ENCODE results near the gene CAPN10.

The CAPN10 gene

GRCh38 chr2:240563951-240564560 is 22.5 kb upstream of the CAPN10 start:
- no peak for DNase-seq

DNA sequence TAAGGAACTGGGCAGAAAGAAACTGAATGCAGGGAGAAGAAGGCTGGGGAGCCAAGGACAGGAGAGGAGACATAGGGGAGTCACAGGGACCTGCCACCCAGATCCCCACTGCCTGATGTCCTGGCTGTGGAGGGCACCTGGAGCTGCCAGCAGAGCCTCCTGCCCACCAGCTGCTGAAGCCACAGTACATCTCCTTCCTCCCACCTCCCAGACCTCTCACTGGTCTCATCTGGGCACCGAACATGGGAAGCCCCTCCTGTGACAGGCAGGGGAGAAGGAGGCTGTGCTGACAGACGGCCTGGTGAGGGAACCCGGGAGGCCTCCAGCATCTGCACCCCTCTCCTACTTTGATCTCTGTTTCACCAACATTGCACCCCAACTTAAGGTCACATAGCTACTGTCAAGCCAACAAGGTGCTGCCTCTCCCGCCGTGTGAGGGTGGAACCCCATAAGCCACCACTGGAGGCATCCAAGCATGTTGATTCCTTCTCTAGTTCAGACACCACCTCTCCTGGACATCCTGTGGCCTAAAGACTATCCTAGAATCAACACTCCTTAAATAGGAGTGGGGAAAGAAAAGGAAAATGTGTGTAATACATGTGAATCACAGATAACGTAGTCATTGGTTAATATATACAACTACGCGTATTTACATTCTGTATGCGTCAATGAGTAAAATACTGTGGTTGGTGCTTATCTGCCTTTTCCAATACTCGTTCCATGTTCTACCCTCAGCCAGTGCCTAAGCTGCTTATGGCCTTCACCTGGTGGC is 21.8 kb upstream of the CAPN10 start:
- DNase-seq, result peak; percentile 56

DNA sequence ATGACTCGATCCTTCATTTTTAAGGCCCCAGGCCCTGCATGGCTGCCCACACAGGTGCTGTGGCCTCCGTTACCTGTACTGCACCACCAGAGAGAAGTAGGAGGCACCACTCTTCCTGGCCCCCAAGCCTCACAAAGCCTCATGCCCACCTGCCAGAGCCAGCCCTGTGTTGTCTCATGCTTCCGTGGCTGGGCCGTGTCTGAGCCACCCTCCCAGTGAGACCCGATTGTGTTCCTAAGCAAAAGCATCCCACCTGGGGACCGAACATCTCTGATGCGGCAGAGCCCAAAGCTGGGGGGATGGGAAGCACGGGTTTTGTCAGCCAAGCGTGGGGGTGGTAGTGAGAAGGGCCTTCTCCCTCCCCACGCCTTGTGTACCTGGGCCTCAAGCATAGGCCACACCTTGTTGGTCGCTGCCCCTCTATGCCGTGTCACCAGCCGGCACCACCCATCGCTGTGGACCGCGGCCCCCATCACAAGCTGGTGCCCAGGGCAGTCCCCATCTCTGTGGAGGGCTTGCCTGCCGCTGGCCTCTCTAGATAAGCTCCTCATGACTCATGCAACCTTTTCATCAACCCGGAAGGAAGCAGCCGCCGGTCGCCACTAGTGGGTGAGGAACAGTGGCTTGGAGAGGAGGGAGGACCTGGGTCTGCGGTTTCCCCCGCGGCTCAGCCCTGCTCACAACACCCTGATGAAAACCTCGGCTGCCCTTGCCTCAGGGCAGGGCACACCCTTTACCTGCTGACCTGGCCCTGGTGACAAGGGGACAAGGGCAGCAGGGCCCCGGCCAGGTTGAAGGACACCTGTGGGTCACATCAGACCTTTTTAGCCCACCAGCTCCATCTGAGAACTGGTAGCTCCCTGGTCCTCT is 21.0 kb upstream of the CAPN10 start:
- peak; percentile 93 for DNase-seq

- peak; percentile 95 for DNase-seq
Observed at GRCh38 chr2:240566203-240567136, 20.1 kb upstream of the CAPN10 start.

DNA sequence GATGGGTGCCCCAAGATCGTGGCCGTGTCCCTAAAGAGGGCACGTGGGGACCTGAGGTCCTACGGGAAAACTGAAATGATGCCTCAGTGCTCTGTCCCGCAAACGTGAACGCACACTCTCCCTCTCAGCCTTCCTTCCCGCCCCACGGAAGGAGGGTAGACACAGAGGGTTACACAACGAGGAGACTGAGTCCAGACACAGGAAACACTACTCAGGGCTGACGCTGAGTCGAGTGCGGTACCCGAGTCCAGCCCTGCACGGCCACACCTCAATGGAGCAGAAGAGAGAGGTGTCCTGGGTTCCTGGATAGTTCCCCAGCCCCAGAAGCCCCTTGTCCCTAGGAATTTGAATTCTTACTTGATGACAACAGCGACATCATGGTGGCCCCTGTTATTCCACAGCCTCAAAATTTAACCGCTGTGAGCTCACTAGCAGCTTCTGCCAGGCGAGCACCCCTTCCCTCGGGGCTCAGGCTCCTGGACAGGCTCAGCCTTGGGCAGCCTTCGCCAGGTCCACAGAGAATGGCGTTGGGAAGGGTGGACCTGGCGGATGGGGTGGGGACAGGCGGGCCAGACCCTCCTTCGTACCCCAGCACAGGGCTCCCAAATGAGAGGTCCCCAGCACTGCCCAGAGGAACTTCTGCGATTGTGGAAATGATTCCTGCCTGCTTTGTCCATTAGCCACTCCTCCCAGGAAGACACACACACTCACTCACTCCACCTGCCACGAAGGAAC is 19.2 kb upstream of the CAPN10 start:
- no peak for DNase-seq

- DNase-seq, result peak; percentile 39
Observed at GRCh38 chr2:240567872-240568677, 18.5 kb upstream of the CAPN10 start, which contains the start of gene RNPEPL1. RNPEPL1 (plus strand) TSS chr2:240568484; CDS start chr2:240568587, 103 bp downstream.

- no peak for DNase-seq
Observed at GRCh38 chr2:240568678-240569522, 17.6 kb upstream of the CAPN10 start.

DNA sequence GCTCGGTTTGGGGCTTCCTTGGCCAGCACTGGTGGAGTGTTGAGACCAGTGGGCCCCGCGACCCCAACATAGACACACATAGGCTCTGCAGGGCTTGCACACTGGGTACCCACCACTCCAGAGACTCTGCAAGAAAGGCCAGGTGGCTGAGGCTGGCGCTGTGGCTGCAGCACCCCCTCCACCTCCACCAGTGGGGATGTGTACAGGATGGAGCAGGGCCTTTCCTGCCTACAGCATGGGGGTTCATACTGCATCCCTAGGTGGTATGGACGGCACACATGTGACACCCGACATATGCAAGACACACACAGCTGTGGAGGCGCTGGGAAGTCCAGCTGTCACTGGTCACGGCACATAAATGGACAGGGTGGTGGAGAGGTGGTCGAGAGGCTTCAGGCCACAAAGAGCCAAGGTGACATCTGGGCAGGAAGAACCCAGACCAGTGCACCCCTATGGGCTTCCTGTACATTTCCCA is 17.0 kb upstream of the CAPN10 start:
- DNase-seq, result no peak

DNA sequence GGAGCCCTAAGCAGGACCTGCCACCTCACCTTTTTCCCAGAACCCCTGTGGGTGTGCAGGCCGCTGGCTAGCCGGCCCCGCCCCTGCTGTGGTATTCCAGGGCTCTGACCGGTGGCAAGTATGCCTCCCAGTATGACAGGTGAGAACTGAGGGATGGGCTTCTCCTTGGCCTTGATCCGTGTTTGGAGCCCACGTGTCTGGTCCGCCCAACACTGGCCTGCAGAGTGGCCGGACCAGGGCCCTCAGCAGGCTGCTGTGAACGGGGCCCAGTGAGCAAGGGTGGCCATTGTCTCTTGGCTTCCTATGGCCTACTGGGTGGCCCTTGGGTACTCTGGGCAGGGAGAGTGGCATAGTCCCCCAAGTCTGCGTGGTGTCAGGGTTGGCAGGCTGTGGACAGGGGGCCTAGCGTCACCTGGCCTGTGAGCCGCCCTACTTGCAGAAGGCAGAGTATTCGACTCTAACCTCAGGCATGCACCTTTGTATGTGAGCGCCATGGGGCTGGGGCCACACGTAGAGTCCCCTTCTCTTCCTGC is 16.5 kb upstream of the CAPN10 start:
- no peak for DNase-seq

- no peak for DNase-seq
Observed at GRCh38 chr2:240570531-240571313, 15.8 kb upstream of the CAPN10 start.

GRCh38 chr2:240571314-240571973 is 15.1 kb upstream of the CAPN10 start:
- DNase-seq, result no peak

- no peak for DNase-seq
Observed at GRCh38 chr2:240572141-240573031, 14.1 kb upstream of the CAPN10 start.

DNA sequence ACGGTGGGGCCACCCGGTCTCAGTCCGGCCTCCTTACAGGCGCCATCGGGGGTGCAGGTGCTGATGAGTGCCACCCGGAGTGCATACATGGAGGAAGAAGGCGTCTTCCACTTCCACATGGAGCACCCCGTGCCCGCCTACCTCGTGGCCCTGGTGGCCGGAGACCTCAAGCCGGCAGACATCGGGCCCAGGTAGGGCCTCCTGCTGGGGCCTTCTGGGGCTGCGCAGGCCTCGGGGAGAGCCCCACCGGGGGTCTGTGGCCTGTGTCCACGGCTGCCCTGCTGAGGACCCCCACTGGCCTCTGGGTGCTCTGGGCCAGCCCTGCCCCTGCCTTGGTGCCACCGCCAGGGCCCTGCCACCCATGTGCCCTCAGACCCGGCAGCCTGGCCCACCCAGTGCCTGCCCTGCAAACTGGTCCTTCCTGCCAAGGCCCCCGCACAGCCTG is 13.4 kb upstream of the CAPN10 start:
- DNase-seq, result no peak

GRCh38 chr2:240573516-240574385 is 12.8 kb upstream of the CAPN10 start:
- DNase-seq, result no peak

- no peak for DNase-seq
Observed at GRCh38 chr2:240574386-240575100, 12.0 kb upstream of the CAPN10 start.

All from stimulated activated CD4-positive, alpha-beta T cell treated with anti-CD3 and anti-CD28 coated beads, Interleukin-1b, Interleukin-23, amount 100 ng/mL, for 48 hours (primary cell).